Fibroblast of the aortic adventitia (primary cell): ENCODE data around the gene SDF4. TPM values are rescaled to one million over a fixed set of nuclear protein-coding genes. Genes with fewer than 3 reads are reported as not detected.
A peak's percentile ranks its signal among the peaks of the same experiment; 100 is the strongest.

Experiments used
- DNase-seq: peaks from one replicate; pipeline ENCODE4 v3.0.0-alpha.2; 2010; ENCODE audit warnings: low read depth
- H3K4me3 ChIP-seq: 2 replicates; pipeline ENCODE4 v1.5.1; 2011; ENCODE audit warnings: low read depth, mild to moderate bottlenecking, control low read depth, low read length, moderate library complexity
- total RNA-seq: library from RNA; depleted of rRNA; stranded (reverse); fragments of >200 nt; gene quantifications from 2 replicates; pipeline ENCODE4 v1.2.3, GENCODE V29; 2012; ENCODE audit warnings: low replicate concordance
- TF ChIP-seq, protein P1 (sequence below): IDR thresholded peaks from 2 replicates; pipeline ENCODE4 v1.5.1; 2011; ENCODE audit warnings: mild to moderate bottlenecking, low read length, control low read depth, inconsistent platforms; ENCODE audit not compliant: insufficient read depth

Gene SDF4
- total RNA-seq, 1 donor: 91.6 TPM

DNA sequence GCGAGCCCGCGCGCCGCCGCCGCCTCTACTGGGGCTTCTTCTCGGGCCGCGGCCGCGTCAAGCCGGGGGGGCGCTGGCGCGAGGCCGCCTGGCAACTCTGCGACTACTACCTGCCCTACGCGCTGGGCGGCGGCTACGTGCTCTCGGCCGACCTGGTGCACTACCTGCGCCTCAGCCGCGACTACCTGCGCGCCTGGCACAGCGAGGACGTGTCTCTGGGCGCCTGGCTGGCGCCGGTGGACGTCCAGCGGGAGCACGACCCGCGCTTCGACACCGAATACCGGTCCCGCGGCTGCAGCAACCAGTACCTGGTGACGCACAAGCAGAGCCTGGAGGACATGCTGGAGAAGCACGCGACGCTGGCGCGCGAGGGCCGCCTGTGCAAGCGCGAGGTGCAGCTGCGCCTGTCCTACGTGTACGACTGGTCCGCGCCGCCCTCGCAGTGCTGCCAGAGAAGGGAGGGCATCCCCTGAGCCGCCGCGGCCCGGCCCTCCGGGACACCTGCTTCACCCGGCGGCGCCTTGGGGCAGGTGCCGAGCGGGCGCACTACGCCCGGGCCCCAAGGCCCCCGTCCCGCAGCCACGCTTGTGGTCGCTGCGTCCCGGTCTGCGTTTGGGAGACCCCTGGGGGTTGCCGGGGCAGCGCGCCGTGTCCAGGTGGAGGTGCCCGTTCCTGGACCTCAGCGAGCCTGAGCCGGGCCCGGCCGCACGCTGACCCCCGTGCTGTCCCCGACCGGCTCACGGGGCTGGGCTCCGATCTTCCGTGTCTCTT lies 1.2 kb upstream of the SDF4 start:
- DNase-seq: no peak
- TF ChIP-seq, protein P1, sequence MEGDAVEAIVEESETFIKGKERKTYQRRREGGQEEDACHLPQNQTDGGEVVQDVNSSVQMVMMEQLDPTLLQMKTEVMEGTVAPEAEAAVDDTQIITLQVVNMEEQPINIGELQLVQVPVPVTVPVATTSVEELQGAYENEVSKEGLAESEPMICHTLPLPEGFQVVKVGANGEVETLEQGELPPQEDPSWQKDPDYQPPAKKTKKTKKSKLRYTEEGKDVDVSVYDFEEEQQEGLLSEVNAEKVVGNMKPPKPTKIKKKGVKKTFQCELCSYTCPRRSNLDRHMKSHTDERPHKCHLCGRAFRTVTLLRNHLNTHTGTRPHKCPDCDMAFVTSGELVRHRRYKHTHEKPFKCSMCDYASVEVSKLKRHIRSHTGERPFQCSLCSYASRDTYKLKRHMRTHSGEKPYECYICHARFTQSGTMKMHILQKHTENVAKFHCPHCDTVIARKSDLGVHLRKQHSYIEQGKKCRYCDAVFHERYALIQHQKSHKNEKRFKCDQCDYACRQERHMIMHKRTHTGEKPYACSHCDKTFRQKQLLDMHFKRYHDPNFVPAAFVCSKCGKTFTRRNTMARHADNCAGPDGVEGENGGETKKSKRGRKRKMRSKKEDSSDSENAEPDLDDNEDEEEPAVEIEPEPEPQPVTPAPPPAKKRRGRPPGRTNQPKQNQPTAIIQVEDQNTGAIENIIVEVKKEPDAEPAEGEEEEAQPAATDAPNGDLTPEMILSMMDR: no peak
- H3K4me3 ChIP-seq: peak overlapping the region; percentile 56

DNA sequence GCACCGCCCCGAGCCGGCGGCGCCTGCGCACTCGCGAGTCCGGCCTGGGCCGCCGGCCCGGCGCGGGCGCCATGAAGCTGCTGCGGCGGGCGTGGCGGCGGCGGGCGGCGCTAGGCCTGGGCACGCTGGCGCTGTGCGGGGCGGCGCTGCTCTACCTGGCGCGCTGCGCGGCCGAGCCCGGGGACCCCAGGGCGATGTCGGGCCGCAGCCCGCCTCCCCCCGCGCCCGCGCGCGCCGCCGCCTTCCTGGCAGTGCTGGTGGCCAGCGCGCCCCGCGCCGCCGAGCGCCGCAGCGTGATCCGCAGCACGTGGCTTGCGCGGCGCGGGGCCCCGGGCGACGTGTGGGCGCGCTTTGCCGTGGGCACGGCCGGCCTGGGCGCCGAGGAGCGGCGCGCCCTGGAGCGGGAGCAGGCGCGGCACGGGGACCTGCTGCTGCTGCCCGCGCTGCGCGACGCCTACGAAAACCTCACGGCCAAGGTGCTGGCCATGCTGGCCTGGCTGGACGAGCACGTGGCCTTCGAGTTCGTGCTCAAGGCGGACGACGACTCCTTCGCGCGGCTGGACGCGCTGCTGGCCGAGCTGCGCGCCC lies 501 bp upstream of the SDF4 start, which contains the start of gene B3GALT6:
Gene B3GALT6, plus strand, starts transcription at position 30 of the 588 bp plus-strand sequence. Its CDS starts 42 bp downstream, at position 72.
- peak within 1 kb of the TSS; percentile 94 for H3K4me3 ChIP-seq
- peak; percentile 8 for DNase-seq
- TF ChIP-seq, protein P1: no peak

DNA sequence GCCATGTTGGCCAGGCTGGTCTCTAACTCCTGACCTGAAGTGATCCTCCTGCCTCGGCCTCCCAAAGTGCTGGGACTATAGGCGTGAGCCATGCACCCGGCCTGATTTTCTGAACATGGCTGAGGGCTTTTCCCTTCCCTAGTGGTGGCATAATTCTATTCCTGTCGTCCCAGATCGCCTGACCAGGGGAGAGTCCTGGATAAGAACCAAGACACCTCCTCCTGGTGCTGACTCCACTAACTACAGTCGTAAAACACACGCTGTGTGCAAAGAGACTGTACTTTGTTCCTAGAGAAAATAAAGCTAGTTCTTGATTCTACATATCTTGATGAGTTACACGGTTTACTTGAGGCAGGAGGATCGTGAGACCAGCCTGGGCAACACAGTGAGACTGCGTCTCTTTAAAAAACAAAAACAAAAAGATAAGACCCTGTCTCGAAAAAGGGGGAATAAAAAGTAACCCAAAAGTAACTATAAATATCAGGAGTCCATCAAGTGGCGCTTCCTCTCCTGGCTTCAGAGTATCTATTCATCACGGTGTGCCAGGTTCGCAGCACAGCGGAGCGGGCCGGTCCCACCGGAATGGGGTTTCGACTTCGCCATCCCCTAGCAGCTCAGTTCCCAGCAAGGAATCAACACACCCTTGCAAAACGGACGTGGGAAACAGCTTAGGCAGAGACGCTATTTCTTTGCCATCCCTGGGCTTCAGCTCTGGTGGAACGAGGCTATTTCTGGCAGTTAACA lies 973 bp downstream of the SDF4 start:
- TF ChIP-seq, protein P1: peak; percentile 50
- DNase-seq: peak; percentile 76
- peak overlapping the region; percentile 94 for H3K4me3 ChIP-seq

DNA sequence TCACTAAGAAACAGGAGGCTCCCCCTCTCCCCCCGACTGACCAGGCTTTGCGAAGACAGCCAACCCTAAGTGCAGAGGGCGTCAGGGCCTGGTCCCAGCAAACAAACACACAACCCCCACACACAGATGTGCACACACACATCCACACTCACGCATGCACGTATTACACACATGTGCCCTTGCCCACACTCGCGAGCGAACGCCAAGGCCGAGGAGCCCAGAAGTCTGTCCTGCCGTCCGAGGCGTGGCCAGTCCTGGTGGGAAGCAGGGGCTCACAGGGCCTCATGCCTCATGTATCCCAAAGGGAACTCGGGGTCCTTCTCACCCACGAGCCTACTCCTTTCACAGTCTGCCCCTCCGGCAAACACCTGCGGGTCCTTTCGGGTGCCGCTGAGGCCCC lies 2.0 kb downstream of the SDF4 start:
- no peak overlapping the region for H3K4me3 ChIP-seq
- no peak for DNase-seq
- TF ChIP-seq, protein P1: no peak

DNA sequence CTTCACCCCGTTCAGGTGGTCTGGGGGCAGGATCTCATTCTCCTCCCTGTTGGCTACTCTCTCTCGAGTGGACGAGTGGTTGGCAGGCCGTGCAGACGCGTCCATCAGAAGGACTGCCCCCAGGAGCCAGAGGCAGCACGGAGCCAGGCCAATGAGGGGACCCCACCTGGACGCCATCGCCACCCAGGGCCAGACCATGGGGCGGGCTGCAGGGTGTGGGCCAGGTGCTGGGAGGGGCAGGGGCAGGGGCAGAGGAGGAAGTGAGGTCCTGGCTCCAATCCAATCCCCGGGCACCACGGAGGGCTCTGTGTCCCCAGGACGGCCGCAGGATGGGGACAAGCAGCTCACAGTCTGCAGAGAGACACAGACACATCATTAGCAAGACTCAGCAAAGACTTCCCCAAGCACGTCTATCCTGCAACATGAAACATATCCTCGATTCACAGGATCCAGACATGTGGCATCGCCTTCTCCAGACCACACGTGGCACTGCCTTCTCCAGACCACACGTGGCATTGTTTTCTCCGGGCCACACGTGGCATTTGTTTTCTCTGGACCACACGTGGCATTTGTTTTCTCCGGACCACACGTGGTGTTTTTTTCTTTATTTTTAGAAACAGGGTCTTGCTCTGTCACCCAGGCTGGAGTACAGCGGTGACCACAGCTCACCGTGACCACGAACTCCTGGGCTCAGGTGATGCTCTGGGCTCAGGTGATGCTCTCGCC lies 3.0 kb downstream of the SDF4 start:
- no peak for DNase-seq
- TF ChIP-seq, protein P1: no peak
- no peak overlapping the region for H3K4me3 ChIP-seq

DNA sequence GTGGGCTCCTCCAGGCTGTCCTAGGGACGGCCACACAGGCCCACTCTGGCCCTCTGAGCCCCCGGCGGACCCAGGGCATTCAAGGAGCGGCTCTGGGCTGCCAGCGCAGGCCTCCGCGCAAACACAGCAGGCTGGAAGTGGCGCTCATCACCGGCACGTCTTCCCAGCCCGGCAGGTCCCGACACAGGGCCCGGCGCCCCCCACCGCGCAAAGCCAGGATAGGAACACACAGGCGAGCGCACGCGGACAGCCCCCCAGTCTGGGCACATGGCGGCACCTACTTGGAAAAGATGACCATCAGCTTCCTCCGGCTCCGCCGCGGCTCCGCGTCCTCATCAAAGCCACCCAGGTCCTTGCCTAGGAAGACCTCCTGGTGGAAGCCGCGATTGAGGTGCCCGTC lies 3.6 kb downstream of the SDF4 start:
- no peak for DNase-seq
- TF ChIP-seq, protein P1: no peak
- no peak overlapping the region for H3K4me3 ChIP-seq
